ENCODE measurements around the gene PLD4.
A peak's percentile ranks its signal among the peaks of the same experiment; 100 is the strongest.

Gene PLD4

DNA sequence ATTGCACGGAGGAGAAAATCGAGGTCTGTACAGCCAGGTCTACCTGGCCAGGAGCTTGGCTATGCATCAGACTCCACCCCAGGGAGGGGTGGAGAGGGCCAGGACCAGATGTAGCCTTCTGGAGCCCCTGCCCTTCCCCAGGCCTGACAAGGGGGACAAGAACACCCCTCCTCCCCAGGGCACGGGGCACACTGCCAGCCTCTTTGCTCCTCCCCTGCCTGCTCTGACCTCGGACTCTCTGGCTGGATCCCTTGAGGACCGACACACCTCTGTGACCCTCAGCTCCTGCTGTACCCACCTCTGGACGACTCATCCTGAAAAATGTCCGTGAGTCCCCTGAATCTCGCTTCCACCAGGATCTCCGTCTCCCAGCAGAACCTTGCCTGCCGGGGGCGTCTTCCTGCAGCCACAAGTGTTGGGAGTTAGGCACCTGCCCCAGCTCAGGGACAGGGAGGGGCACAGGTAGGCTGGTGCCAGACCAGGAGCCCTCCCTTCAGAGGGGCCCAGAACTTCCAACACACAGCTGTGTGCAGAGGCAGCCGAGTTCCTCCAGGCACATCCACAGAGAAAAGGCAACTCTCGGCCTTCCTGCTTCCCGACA lies 31.7 kb downstream of the PLD4 start:
- ATAC-seq (no peak), DNase-seq (no peak)
- H3K27me3 Mint-ChIP-seq = peaks cover 9% of the 10 kb centered on the region
- H3K27ac Mint-ChIP-seq = no peak overlapping the region
- H3K4me1 Mint-ChIP-seq = no peaks in the 10 kb centered on the region
- no peak overlapping the region for H3K4me3 Mint-ChIP-seq
- H3K36me3 Mint-ChIP-seq (ENCODE audit: low read depth) = no peaks in the 10 kb centered on the region
- no peaks in the 10 kb centered on the region for H3K9me3 Mint-ChIP-seq

DNA sequence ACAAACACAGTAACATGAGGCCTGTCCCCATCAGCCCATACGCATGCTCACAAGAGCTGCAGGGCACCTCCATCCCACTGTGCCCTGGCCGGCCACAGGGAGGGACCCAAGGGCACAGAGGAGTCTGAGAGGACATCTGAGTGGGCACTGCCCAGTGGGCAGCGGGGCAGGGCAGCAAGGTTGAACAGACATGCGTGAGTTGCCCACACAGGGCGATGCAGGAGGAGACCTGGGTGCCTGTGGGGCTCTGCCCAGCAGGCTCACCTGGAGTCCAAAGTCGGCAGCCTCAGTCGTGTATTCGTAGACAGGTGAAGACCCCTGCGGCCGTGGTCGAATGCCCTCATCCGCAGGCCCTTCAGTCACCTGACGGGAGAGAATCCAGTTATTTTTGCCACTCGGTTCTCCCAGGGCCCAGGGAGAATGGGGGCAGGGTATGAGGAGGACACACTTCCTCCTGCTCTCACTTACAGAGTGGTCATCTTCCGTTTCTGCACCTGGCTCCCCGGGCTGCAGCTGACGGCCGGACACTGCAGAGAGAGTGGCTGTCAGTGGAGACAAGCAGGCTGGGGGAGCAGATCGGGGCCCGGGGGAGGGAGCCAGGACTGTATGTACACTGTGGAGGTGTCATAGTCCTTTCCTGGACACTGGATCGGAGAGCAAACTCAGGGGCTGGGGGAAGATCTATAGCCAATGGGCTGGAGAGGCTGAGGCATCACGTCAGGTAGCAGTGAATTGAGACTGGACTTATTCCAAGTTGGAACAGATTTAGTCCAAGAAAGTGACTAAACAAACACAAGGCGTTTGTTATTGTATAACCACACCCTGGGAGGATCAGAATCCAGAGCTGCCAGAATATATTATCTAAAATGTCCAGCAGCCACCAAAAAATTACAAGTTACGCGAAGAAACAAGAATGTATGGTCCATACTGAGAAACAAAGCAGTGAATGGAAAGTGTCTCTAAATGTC lies 32.8 kb downstream of the PLD4 start:
- H3K27ac Mint-ChIP-seq = no peak overlapping the region
- peaks cover 9% of the 10 kb centered on the region for H3K27me3 Mint-ChIP-seq

DNA sequence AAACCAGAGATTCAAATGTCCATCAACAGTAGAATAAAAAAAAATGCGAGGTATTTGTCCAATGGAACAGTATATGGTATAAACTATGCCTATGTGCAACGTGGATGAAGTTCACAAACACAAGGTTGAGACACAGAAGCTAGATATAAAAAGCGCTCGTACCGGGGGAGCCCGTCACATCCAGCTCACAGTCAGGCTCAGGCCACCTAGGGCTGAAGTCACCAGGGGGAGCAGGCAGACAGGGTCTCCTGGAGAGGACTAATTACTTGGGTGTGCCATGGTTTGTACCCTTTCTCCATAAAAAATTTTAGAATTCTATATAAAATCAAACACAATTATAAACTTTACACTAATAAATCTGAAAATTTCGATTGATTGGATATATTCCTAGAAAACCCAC lies 39.9 kb downstream of the PLD4 start:
- Mint-ChIP-seq H3K9me3 (no peaks in the 10 kb centered on the region), H3K4me1 (no peaks in the 10 kb centered on the region), H3K27me3 (peaks cover 16% of the 10 kb centered on the region), H3K36me3 (ENCODE audit: low read depth) (no peaks in the 10 kb centered on the region), H3K27ac (no peak overlapping the region), H3K4me3 (no peak overlapping the region)
- ATAC-seq = no peak
- no peak for DNase-seq

More for the DNA sequence above, 32.8 kb downstream of the PLD4 start:
- Mint-ChIP-seq H3K36me3 (ENCODE audit: low read depth) (no peaks in the 10 kb centered on the region), H3K4me1 (no peaks in the 10 kb centered on the region), H3K4me3 (no peak overlapping the region), H3K9me3 (no peaks in the 10 kb centered on the region)
- ATAC-seq (no peak), DNase-seq (no peak)

DNA sequence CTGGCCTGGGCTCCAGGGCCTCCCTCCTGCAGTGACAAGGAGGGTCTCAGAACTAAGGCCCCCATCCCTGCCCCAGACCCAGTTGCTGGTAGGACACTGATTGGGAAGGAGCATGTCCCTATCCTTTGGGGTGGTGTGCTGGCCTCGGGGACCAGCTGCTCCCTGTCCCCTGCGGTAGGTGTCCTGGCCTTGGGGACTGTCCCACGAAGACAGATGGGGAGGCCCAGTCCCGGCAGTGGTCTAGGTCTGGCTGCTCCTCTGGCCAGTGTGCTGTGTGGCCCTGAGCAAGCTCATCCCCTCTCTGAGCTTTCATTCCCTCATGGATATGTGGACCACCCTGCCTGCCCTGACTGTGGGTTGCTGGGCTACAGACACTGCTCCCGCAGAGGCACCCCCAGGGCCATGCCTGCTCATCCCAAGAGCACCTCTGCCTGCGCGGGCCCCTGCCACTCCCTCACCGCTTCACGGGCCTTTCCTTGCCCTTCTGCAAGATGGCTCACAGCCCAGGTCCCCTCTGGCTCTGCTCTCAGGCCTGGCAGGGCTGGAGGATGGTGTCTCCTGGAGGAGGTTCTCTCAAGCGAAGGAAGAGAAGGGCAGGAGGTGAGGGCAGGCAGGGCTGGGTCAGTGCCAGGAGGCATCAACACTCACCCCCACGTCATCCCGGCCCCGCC lies 41.0 kb downstream of the PLD4 start:
- Mint-ChIP-seq H3K4me1 (no peaks in the 10 kb centered on the region), H3K9me3 (no peaks in the 10 kb centered on the region), H3K27me3 (peaks cover 16% of the 10 kb centered on the region), H3K36me3 (ENCODE audit: low read depth) (no peaks in the 10 kb centered on the region), H3K27ac (no peak overlapping the region), H3K4me3 (no peak overlapping the region)
- DNase-seq (no peak), ATAC-seq (peak; percentile 21)

DNA sequence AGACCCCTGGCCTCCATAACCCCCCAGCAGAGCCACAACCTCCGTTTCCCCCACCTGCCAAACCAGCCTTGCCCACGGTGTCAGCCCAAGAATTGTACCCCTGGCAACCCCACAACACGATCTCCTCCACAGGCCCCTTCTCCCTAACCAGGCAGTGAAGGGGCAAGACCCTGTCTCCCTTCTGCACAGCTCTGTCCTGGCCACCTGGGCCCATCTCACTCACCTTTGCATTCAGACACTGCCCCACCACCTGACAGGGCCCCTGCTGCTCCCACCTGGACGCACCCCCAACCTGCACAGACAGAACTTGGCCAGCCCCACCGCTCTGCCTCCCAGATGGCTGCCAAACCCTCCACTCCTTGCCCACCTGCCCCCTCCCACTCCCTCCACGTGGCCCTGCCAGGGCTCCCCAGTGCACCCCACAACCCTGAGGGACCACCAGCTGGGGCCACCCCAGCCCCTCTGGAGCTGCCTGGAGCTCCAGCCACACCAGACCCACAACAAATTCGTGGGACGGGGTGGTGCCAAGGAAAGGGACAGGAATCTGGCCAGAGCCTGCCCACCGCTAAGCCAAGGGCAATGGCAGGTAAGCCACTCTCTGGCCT lies 41.7 kb downstream of the PLD4 start:
- H3K4me3 Mint-ChIP-seq = no peak overlapping the region
- DNase-seq (no peak), ATAC-seq (no peak)
- no peaks in the 10 kb centered on the region for H3K4me1 Mint-ChIP-seq
- no peaks in the 10 kb centered on the region for H3K9me3 Mint-ChIP-seq
- H3K27ac Mint-ChIP-seq = peak overlapping the region; percentile 16
- H3K36me3 Mint-ChIP-seq (ENCODE audit: low read depth) = no peaks in the 10 kb centered on the region
- H3K27me3 Mint-ChIP-seq = peaks cover 16% of the 10 kb centered on the region

DNA sequence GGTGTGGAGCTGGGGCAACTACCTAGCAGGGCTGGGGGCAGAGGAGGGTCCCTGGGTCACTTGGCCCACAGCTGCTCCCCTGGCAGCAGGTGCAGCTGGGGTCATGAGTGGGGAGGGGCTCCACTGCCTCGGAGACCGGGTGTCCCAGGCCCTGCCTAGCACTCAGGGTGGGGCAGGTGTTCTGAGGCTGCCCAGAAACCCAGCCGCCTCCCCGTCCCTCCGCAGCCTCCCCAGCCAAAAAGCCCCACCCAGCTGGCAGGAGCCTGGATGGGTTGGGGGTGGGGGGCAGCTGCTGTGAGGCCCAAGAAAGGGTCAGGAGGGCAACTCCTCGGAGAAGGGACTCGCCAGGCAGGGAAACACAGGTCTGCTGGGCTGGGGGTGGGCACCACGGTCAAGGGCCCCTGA lies 42.3 kb downstream of the PLD4 start:
- DNase-seq (no peak), ATAC-seq (no peak)
- Mint-ChIP-seq H3K27me3 (peaks cover 16% of the 10 kb centered on the region), H3K4me1 (no peaks in the 10 kb centered on the region), H3K9me3 (no peaks in the 10 kb centered on the region), H3K36me3 (ENCODE audit: low read depth) (no peaks in the 10 kb centered on the region), H3K27ac (no peak overlapping the region), H3K4me3 (no peak overlapping the region)

DNA sequence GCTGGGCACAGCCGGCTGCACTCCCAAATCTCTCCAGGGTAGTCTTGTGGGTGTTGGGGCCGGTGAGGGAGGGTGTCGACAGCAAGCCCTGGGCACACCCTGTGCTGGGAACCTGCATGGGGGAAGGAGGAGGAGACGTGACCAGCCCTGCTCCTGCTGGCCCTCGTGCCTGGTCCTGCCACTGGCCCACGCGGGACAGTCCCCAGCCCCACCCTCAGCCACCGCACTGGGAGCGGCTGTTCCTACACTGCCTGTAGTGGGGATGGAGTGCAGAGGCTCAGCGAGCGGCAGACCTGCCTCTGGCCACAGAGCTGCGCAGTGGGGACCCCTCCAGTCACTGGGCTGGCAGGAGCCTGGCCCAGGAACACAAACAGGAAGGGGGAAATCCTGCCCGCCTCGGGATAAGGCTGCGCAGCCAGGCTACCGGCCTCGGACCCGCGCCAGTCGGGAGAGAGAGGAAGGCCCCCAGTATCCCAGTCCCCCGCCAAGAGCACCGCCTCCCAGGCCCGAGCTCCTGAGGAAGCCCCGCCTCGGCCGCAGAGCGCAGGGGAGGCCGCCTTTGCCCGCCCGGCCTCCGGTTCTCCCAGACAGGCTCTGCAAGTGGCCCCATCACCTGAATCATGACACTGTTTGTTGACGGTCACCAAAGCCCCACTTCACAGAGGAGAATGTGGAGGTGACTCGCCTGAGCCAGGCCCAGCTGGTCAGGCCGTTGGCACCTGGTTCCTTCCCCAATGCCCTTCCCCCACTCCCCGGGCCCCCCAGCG lies 42.9 kb downstream of the PLD4 start:
- no peak for DNase-seq
- Mint-ChIP-seq H3K27me3 (peaks cover 16% of the 10 kb centered on the region), H3K4me3 (no peak overlapping the region), H3K9me3 (no peaks in the 10 kb centered on the region), H3K4me1 (no peaks in the 10 kb centered on the region), H3K27ac (no peak overlapping the region), H3K36me3 (ENCODE audit: low read depth) (no peaks in the 10 kb centered on the region)
- no peak for ATAC-seq

DNA sequence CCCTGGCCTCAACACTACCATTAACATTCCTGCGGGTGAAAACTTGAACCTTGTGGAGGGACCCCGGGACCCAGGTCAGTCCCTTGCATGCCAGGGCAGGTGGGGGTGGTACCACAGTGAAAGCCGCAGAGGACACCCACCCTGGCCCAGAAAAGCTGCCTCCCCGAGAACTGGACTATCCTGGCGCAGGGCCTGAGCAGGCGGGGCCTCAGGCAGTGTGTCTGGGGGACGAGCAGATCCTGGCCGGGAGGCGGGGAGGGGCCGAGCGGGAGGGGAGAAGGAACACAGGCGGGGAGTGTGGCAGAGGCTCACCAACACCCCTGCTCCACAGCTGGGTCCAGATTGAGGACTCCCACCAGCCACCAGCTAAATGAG lies 43.5 kb downstream of the PLD4 start:
- no peak overlapping the region for H3K4me3 Mint-ChIP-seq
- H3K27ac Mint-ChIP-seq = no peak overlapping the region
- ATAC-seq (no peak), DNase-seq (no peak)
- no peaks in the 10 kb centered on the region for H3K9me3 Mint-ChIP-seq
- H3K36me3 Mint-ChIP-seq (ENCODE audit: low read depth) = no peaks in the 10 kb centered on the region
- H3K4me1 Mint-ChIP-seq = no peaks in the 10 kb centered on the region
- H3K27me3 Mint-ChIP-seq = peaks cover 16% of the 10 kb centered on the region

DNA sequence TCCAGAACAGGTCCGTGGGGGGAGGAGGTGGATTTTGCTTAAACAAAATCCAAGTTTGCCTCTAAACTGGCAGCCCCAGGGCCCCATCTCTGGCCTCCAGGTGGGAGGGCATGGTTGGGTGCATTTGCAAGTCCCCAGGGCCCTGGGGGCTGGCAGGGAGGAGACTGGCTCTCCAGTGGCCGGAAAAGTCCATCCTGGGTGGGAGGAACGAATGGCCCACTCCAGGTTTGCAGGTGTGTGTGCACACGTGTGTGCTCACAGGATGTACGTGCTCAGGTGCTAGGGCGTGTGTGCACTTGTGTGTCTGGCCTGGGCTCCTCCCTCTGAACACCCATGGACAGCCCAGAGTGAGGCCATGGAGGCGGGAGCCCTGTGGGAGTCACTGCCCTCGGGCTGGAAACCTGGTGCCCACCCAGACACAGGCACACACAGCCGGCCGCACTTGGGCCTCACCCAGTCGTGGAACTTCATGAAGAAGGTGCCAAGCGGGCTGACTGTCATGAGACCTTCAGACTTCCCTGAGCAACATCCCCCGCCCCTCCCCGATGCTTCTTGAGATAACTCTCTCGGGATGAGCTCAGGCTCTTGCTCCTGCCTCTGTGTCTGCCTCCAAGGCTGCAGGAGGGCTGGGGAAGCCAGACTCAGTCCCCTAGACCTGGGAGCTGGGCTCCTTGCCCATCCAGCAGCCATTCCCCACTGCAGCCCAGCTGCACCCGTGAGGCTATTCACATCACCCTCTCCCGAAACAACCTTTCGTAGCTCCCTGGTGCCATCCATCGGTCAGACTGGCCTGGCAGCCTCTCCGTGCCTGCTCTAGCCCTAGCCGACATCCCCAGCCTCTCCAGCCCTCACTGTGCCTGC lies 44.1 kb downstream of the PLD4 start:
- H3K36me3 Mint-ChIP-seq (ENCODE audit: low read depth) = no peaks in the 10 kb centered on the region
- no peak overlapping the region for H3K27ac Mint-ChIP-seq
- peaks cover 16% of the 10 kb centered on the region for H3K27me3 Mint-ChIP-seq
- no peaks in the 10 kb centered on the region for H3K4me1 Mint-ChIP-seq
- DNase-seq (no peak), ATAC-seq (no peak)
- no peaks in the 10 kb centered on the region for H3K9me3 Mint-ChIP-seq
- H3K4me3 Mint-ChIP-seq = no peak overlapping the region

DNA sequence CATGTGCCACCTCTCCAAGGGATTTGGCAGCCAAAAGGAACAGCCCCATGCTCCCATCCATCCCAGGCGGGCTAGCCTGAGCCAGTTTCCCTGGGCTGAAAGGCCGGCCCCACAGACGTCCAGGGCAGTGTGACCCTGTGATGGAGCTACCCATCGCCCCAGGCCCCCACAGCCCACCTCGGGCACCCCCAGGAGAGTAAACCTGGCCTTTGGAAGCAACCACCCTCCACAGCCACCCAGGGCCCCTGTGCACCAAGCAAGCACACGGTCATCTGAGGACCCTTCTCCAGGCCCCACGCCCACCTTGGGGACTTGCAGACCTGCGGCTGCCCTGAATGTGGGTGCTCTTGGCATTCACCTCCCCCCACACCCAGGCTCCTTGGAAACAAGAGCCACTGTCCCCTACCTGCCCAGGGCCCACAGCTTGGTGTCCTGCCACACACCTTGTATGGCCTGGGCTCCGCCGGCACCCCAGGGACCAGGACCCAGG lies 45.1 kb downstream of the PLD4 start:
- Mint-ChIP-seq H3K27me3 (peaks cover 16% of the 10 kb centered on the region), H3K4me1 (no peaks in the 10 kb centered on the region), H3K36me3 (ENCODE audit: low read depth) (no peaks in the 10 kb centered on the region), H3K4me3 (no peak overlapping the region), H3K27ac (no peak overlapping the region), H3K9me3 (no peaks in the 10 kb centered on the region)
- DNase-seq (no peak), ATAC-seq (no peak)

DNA sequence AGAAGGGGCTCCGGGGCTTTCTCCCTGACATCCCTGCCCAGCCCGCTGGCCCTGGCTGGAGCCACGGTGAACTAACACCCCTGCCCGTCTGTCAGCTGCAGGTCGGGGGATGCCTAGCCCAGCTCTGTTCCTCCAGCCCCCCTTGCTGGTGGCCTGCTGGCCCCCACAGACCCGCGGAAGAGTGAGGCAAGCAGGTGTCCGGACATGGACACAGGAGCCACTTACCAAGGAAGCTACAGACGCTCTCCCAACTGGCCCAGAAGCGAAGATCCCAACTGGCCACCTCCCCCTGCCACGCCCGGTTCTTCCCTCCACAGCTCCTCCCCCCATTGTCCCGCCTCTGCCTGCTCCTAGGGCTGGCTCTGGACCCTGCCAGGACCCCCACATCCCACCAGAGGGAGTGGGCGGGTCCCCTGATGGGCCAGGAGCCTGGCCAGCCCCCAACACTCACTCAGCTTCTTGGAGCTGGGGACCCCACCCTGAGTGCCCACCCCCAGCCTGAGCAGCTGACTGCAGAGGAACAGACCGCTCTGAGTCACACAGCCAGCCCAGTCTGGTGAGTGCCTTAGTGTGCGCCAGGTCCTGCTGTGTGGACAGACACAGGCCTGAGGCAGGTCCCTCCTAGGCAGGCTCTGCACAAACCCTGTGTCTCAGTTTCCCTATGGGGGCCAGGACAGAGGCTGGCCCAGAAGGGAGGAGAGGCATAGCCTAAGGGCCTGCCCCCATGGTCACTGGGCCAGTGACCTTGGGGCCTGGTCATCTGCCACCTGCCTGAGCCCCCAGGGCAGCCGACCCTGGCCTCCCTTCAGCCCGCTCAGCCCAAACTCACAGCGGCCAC lies 45.8 kb downstream of the PLD4 start:
- Mint-ChIP-seq H3K4me1 (no peaks in the 10 kb centered on the region), H3K27ac (no peak overlapping the region), H3K27me3 (peaks cover 16% of the 10 kb centered on the region), H3K4me3 (no peak overlapping the region), H3K36me3 (ENCODE audit: low read depth) (no peaks in the 10 kb centered on the region), H3K9me3 (no peaks in the 10 kb centered on the region)
- DNase-seq (no peak), ATAC-seq (no peak)

DNA sequence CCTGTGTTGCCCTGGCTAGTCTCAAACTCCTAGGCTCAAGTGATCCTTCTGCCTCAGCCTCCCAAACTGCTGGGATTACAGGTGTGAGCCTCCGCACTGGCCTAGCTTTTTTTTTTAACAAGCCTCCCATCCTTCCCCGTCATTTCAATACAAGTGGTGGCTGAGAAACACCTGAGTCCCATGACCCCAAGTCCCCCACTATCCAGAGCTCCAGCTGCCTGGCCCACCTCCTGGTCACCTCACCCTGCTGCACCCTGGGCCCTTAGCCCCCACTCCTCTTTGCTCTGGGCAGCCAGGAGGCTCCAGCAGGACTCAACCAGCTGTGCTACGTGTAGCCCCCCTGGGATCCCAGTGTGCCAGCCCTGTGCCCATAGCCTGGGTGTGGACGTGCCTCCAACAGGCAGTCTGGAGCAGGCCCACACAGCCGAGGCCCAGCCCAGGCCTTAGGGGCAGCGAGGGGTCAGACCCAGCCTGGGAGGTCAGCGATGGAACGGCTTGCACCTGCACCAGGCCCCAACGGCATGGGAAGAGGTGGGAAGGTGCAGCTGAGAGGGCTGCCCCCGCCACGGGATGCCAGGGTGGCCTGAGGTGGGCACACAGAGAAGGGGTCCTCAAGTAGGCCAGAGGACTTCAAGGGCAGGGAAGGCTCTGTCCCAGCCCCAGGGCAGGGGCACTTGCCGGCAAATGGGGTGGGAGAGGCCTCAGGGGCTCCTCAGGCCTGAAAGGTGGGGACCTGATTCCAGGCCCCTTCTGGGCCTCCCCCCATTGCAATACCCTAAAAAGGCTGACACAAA lies 47.0 kb downstream of the PLD4 start:
- Mint-ChIP-seq H3K27ac (no peak overlapping the region), H3K4me3 (no peak overlapping the region), H3K4me1 (peaks cover 5% of the 10 kb centered on the region), H3K9me3 (no peaks in the 10 kb centered on the region), H3K36me3 (ENCODE audit: low read depth) (no peaks in the 10 kb centered on the region), H3K27me3 (peaks cover 19% of the 10 kb centered on the region)
- DNase-seq = no peak
- ATAC-seq = no peak

Data from activated naive CD8-positive, alpha-beta T cell treated with anti-CD3 and anti-CD28 coated beads, Interleukin-2, amount 50 U/mL, for 24 hours (primary cell).